SKM-1 treated with dmso at 0.1 percent for 144 hours (cell line): ENCODE data around the gene CLEC4G.
"Not testable (repeated sequence)": the region's sequence is repeated elsewhere in the genome, so short reads cannot be mapped to it uniquely, and the experiment has no call there.

Source experiments
- DNase-seq: peaks from one replicate; lab custom pipeline; 2025; ENCODE audit not compliant: unreplicated experiment; lab: John Stamatoyannopoulos, UW

Gene CLEC4G, protein sequence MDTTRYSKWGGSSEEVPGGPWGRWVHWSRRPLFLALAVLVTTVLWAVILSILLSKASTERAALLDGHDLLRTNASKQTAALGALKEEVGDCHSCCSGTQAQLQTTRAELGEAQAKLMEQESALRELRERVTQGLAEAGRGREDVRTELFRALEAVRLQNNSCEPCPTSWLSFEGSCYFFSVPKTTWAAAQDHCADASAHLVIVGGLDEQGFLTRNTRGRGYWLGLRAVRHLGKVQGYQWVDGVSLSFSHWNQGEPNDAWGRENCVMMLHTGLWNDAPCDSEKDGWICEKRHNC

DNA sequence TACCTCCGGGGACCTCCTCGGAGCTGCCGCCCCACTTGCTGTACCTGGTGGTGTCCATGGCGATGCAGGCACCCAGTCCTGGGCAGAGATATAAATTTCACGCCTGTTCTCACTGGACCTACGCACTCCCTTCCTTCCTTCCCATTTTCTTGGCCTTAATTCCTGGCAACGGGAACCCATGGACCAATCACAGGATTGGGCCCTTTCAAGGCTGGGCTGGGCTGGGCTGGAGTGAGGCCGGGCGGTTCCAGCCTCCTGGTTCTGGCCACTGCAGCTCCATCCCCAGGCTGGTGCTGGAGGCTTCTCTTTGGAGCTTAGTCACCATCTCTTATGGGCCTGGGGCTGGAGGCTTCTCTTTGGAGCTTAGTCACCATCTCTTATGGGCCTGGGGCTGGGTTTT is at the start of gene CLEC4G:
TSS of gene CLEC4G (minus strand) at position 66 of the 400 bp plus-strand sequence. CDS start at position 58, 8 bp downstream.
- no peak for DNase-seq

GRCh38 chr19:7781157-7781556 is 49.2 kb upstream of the CLEC4G start:
- no peak for DNase-seq

DNA sequence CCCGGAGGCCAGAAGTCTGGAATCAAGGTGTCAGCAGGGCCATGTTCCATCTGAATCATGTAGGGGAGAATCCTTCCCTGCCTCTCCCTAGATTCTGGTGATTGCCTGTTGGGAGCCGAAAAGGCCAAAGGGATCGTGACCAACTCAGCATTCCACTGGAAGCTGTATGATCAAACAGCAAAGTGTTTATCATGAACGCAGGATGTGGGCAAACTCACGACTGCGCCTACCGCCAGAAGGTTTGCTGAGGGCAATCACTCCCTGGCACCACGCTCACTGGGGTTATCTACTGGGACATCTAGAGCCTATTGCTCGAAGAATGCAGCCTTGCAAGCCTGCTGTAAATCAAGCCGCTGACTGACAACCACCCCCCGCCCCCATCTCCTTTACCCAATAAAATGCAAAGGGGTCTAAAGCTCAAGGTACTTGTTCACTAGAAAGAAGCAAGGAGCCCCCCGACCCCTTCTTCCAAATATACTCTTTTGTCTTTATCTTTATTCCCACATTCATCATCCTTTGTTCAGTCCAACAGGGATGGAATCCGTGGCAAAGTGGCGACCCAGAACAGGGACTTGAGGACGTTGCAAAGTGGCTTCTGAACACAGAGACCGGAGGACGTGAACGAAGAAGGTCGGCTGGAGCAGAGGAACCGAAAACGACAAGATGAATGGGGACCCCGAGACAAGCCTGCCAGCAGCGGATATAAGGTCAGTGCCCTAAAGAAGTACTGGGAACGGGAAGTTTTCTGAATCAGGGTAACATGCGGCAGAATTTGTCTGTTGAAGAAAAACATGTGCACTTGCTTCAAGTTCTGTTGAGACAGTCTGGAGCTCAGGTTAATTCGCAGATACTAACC is 47.9 kb upstream of the CLEC4G start:
- no peak for DNase-seq

DNA sequence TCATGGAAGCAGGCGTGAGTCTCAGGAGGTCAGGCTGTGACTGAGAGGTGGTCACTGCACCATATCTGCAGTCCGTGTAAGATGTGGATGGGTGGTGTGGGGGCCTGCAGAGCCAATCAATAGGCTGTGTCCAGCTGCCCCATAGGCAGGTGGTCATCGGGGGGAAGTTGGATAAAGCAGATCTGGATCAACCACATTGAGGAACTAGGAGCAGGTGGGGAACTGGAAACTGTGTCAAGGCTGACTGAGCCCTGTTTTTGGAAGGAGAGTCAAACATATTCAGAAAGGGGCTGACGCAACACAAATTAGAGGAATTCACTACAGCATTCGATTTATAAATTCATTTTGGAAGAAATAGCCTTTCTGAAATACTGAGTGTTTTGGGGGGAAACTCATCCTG is 46.2 kb upstream of the CLEC4G start:
- peak; percentile 1 for DNase-seq

DNA sequence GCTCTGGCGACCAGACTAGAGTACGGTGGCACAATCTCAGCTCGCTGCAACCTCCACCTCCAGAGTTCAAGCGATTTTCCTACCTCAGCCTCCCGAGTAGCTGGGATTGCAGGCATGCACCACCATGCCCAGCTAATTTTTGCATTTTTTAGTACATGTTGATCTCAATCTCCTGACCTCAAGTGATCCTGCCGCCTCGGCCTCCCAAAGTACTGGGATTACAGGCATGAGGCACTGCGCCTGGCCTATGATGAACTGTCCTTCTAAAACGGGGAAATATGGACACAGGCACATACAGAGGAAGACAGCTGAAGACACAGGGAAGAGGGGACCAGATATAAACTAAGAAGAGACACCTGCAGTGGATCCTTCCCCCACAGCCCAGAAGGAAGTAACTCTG is 43.9 kb upstream of the CLEC4G start:
- no peak for DNase-seq

DNA sequence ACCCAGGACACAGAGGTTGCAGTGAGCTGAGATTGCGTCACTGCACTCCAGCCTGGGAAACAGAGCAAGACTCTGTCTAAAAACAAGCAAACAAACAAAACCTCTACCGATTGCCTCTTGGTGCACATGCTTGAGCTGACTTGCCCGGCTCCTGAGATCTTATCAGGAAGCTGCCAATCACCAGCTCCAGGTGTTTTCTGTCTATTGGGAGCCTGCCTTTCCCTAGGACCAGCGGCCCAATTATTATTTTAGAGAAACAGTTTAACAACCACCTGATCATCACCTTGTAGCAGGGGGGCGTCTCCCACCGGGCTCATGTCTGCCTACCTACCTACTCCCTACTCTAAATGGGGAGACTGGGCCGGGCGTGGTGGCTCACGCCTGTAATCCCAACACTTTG is 41.9 kb upstream of the CLEC4G start:
- no peak for DNase-seq

DNA sequence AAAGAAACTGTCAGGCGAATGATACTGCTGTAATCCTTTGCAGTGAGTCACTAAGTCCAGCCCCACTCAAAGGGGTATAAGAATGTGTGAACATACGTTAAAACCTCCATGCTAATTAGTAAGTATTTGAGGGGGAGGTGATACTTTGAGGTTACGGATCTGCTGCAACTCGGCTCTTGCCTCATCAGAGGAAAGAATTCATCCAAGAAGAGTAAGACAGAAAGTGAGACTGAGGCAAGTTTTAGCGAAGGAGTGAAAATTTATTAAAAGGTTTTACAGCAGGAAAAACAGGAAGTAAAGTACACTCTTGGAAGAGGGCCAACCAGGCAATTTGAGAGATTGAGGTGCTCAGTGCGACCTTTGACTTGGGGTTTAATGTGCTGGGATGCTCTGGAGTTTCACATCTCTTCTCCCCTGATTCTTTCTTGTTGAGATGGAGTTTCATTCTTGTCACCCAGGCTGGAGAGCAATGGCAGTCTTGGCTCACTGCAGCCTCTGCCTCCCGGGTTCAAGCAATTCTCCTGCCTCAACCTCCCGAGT is 40.9 kb upstream of the CLEC4G start:
- DNase-seq: peak; percentile 87

- no peak for DNase-seq
Observed at GRCh38 chr19:7771072-7771471, 39.2 kb upstream of the CLEC4G start.

- no peak for DNase-seq
Observed at GRCh38 chr19:7769171-7769570, 37.3 kb upstream of the CLEC4G start.

DNA sequence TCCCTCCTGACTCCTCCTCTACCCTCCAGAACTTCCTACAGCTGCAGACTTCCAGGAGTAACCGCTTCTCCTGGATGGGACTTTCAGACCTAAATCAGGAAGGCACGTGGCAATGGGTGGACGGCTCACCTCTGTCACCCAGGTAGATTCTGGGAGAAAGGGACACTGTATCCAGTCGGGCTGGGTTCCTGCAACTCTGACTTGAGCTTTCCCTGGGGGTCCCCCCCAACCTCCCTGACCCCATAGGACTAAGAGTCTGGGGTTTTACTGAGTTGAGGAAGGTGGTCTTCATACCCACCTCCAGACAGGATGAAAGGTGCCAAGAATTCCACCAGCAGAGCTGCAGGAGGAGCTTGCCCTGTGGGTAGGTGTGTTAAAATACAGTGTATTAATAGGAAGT is 35.6 kb upstream of the CLEC4G start:
- DNase-seq: no peak

GRCh38 chr19:7766535-7766934 is 34.6 kb upstream of the CLEC4G start:
- no peak for DNase-seq

- DNase-seq: not testable (repeated sequence)
Observed at GRCh38 chr19:7765043-7765442, 33.1 kb upstream of the CLEC4G start.

DNA sequence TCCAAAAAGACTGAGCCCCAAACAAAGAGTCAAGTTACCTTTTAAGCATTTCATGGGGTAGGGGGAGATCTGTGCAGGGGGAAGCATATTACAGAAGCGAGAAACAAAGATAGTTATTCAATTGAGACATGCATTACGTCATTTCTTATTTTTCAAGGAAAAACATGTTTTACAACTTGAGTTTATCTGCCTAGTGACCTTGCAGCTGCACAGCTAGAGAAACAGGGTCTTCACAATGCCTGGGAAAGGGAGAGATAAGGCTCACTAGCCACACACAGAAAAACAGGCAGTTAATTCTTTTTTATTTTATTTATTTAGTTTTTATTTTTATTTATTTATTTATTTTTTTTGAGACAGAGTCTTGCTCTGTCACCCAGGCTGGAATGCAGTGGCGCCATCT is 32.2 kb upstream of the CLEC4G start:
- not testable (repeated sequence) for DNase-seq

- DNase-seq: no peak
Observed at GRCh38 chr19:7763696-7764095, 31.8 kb upstream of the CLEC4G start.

GRCh38 chr19:7762719-7763293 is 30.9 kb upstream of the CLEC4G start, which contains the start of gene CLEC4M:
CLEC4M (plus strand) TSS chr19:7763243; CDS start chr19:7763267, 24 bp downstream.
- DNase-seq: no peak

DNA sequence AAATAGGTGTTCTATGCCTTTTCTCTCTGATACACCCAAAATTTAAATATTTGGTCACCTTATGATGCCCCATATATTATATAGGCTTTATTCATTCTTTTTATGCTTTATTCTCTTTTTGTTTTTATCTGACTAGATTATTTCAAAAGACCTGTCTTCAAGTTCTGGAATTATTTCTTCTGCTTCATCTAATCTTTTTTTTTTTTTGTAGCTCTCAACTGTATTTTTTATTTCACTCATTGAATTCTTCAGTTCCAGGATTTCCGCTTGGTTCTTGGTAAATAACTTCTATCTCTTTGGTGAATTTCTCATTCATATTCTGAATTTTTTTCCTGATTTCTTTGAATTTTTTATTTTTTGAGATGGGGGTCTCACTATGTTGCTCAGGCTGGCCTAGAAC is 27.2 kb upstream of the CLEC4G start:
- no peak for DNase-seq

DNA sequence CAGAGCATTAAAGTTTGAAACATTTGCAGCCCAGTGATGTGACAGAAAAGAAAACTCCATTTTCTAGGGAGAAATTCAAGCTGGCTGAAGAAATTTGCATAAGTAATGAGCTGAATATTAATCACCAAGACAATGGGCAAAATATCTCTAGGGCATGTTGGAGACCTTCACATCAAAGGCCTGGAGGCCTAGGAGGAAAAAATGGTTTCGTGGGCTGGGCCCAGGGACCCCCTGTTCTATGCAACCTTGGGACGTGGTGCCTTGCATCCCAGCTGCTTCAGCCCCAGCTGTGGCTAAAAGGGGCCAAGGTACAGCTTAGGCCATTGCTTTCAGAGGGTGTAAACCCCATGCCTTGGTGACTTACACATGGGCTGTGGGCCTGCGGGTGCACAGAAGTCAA is 25.4 kb upstream of the CLEC4G start:
- DNase-seq: no peak

- DNase-seq: no peak
Observed at GRCh38 chr19:7756258-7756657, 24.3 kb upstream of the CLEC4G start.

DNA sequence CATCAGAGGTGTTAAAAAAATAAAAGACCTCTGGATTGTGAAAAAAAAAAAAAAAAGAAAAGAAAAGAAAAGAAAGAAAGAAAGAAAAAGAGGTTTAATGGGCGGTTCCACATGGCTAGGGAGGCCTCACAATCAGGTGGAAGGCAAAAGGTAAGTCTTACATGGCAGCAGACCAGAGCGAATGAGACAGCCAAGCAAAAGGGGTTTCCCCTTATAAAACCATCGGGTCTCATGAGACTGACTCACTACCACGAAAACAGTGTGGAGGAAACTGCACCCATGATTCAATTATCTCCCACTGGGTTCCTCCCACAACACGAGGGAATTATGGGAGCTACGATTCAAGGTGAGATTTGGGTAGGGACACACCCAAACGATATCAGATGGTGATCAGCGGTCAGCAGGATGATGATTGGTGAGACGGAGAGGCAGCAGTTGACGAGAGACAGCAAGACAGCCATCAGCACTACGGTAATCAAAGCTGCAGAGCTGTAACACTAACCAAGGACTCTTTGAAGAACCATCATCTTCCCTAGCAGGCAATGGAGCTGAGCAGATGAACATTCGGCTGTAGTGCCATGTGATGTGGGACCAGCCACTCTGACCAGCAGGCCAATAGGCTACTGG is 19.4 kb upstream of the CLEC4G start:
- no peak for DNase-seq

DNA sequence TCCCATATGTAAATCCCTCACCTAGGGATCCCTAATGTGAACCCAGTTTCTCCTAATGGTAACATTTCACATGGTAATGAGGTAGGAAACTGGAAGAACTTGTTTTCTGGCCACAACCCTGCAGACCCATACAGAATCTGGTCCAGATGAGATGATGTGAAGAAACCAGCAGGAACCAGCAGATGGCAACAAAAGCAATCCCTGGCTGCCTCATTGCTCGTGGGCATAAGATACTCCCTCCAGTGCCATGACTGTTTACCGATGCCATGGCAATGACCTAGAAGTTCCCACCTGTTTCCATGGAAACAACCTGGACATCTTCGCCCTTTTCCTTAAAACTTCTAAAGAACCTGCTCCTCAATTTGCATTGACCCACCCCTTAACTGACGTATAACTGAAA is 16.8 kb upstream of the CLEC4G start:
- DNase-seq: no peak

DNA sequence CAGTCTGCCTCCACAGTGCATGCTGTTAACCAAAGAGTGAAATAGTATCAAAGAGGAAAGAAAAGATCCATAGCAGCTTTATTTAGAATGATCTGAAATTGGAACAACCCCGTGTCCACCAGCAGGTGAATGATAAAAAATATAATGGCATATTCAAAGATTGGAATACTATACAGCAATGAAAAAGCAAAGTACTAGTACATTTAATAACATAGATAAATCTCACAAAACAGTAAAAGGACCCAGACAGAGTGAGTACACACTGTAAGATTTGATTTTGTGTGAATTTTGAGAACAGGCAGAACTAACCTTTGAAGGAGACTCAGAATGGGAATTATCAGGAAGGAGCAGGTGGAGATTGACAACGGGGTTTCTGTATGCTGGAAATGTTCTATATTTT is 16.3 kb upstream of the CLEC4G start:
- DNase-seq: no peak
